GM08714 (cell line): ENCODE data around the gene CPLANE1.
"Not testable (repeated sequence)": the region's sequence is repeated elsewhere in the genome, so short reads cannot be mapped to it uniquely, and the experiment has no call there.

ENCODE experiments used
- H3K4me3 ChIP-seq: fragments of 200-500 bp; sonication (Bioruptor generic); 2 replicates; pipeline ENCODE4 v1.5.1; 2014; ENCODE audit warnings: mild to moderate bottlenecking, low read length, inconsistent platforms
- ZNF274 ChIP-seq: IDR thresholded peaks from 2 replicates; pipeline ENCODE4 v1.6.1; 2012; ENCODE audit warnings: mild to moderate bottlenecking, low read depth, low read length

The CPLANE1 gene

DNA sequence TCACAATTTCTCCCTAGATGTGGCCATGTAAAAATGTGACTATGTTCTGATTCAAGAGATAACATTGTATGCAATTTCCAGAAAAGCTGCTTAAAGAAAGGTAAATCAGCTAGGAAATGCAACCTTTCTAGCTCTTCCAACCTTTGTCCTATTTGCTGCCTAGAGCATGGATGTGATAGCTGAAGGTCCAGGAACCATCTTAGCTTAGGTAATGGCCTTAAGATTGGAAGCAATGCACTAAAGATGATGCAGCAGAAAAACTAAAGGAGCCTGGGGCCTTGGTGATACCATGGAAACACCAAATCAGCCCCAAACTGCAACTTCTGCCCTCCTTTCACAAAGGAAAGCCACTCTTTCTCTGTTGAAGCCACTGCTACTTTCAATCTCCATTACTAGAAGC lies 27.0 kb downstream of the CPLANE1 start:
- no peak overlapping the region for H3K4me3 ChIP-seq
- TF ChIP-seq ZNF274: no peak

DNA sequence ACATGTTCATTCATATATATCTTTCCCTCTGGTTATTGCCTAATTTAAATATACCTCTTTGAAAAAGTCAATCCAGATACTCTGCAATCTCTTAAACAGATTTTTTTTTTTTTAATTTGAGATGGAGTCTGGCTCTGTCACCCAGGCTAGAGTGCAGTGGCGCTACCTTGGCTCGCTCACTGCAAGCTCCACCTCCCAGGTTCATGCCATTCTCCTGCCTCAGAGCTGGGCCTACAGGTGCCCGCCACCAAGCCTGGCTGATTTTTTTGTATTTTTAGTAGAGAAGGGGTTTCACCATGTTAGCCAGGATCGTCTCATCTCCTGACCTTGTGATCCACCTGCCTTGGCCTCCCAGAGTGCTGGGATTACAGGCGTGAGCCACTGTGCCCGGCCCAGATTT lies 28.8 kb downstream of the CPLANE1 start:
- not testable (repeated sequence) for H3K4me3 ChIP-seq

DNA sequence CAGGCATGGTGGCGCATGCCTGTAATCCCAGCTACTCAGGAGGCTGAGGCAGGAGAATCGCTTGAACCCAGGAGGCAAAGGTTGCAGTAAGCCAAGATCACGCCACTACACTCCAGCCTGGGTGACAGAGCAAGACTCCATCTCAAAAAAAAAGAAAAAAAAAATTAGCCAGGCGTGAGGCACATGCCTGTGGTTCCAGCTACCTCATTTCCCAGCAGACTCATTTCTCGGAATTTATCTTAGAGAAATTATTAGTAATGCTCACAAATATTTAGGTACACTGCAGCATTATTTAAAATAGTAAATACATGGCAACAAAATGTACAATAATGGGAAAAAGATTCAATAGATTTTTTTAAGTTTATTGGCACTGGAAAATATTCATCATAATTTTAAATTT lies 29.8 kb downstream of the CPLANE1 start:
- H3K4me3 ChIP-seq: not testable (repeated sequence)

DNA sequence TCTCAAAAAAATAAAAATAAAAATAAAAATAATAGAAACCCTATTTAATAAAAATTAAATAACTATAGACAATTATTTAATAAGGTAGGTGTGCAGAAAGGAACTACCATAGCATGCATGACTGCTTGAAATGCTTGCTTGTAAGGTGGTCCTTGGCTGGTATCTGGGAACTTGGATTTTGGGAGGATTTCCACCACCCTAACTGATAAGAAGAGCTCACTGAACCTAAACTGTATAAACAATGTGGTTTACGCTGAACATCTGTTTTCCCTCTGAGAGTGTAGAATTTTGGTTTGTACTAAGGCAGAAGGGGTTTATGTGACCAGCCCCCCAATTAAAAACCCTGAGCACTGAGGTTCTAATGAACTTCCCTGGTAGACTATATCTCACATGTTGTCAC lies 31.2 kb downstream of the CPLANE1 start:
- no peak for TF ChIP-seq ZNF274
- H3K4me3 ChIP-seq: no peak overlapping the region

- no peak overlapping the region for H3K4me3 ChIP-seq
- TF ChIP-seq ZNF274: no peak
Observed at GRCh38 chr5:37214550-37214949, 34.6 kb downstream of the CPLANE1 start.

DNA sequence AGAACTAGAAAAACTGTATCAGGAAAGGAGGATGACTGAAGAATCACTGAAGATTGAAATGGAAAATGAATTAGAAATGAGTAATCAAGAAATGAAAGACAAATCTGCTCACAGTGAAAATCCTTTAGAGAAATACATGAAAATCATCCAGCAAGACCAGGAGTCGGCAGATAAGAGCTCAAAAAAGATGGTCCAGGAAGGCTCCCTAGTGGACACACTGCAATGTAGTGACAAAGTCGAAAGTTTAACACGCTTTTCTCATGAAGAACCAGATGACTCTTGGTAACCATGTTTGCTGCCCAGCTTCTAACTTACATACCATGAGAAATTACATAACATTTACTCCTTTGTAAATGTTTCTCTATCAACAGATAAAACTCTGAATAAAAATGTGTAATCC lies 37.1 kb downstream of the CPLANE1 start:
- no peak overlapping the region for H3K4me3 ChIP-seq
- no peak for TF ChIP-seq ZNF274

GRCh38 chr5:37211661-37212060 lies 37.5 kb downstream of the CPLANE1 start:
- TF ChIP-seq ZNF274: no peak
- H3K4me3 ChIP-seq: no peak overlapping the region

DNA sequence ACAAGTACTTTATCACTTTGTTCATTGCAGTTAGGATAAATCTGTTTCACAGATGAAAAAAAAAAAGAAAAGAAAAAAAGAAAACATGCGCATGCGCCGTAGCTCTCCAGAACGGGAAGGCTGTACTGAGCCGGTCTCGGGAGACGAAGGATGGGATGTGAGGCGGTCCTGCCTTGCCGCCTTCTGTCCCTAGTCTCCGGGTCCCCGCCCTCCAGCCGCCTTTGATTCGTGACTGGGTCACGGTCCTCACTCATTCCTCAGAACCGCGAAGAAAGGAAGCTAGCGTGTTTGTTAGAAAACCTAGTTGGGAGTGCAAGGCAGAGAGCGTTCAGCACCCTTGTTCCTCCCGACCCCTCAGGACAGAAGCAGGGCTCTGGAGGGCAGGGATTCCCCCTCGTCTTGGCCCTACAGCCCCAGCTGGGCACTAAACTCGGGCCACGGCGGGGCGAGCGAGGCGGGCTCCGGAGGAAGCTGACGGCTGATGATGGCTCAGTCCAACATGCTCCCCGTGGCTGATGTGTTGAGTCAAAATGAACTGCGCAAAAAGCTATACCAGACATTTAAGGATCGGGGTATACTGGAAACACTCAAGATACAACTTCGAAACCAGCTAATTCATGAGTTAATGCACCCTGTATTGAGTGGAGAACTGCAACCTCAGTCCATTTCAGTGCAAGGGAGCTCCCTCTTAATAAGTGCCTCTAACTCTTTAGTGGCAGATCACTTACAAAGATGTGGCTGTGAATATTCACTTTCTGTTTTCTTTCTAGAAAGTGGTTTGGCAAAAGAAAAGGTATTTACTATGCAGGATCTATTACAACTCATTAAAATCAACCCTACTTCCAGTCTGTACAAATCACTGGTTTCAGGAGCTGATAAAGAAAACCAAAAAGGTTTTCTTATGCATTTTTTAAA lies 40.0 kb downstream of the CPLANE1 start:
- no peak for TF ChIP-seq ZNF274
- H3K4me3 ChIP-seq: peak overlapping the region; percentile 23; the same call in 1 of the 2 replicates

DNA sequence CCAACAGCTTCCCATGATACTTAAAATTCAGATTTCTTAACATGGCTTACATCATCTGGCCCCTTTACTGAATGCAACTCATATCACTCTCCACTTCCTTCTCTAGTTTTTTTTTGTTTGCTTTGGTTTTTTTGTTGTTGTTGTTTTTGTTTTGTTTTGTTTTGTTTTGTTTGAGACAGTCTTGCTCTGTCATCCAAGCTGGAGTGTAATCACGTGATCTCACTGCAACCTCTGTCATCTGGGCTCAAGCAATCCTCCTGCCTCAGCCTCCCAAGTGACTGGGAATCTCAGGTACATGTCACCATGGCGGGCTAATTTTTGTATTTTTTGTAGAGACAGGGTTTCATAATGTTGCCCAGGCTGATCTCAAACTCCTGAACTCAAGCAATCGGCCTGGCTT lies 41.4 kb downstream of the CPLANE1 start:
- no peak overlapping the region for H3K4me3 ChIP-seq

DNA sequence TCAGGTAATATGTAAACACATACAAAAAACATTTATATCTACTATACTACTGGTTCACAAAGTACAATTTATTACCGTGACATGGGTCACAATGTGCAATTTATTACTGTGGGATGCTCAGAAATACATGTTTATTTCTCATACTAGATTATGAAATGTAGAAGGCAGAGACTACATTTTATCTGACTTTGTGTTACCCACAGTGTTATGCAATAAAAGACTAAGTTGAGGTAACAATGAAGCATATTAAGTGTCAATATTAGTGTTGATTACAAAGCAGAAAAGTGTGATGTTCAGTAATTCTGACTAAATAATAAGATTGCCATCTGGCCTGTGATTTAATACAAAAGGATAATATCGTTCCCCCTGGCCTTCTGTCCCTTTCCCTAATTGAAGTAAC lies 42.4 kb downstream of the CPLANE1 start:
- no peak for TF ChIP-seq ZNF274
- no peak overlapping the region for H3K4me3 ChIP-seq

More for the DNA sequence above, 41.4 kb downstream of the CPLANE1 start:
- no peak for TF ChIP-seq ZNF274

- no peak for TF ChIP-seq ZNF274
- H3K4me3 ChIP-seq: no peak overlapping the region
Observed at GRCh38 chr5:37198842-37199241, 50.3 kb downstream of the CPLANE1 start.

- H3K4me3 ChIP-seq: peak overlapping the region; percentile 66; the same call in 1 of the 2 replicates
Observed at GRCh38 chr5:37198061-37198460, 51.1 kb downstream of the CPLANE1 start.

DNA sequence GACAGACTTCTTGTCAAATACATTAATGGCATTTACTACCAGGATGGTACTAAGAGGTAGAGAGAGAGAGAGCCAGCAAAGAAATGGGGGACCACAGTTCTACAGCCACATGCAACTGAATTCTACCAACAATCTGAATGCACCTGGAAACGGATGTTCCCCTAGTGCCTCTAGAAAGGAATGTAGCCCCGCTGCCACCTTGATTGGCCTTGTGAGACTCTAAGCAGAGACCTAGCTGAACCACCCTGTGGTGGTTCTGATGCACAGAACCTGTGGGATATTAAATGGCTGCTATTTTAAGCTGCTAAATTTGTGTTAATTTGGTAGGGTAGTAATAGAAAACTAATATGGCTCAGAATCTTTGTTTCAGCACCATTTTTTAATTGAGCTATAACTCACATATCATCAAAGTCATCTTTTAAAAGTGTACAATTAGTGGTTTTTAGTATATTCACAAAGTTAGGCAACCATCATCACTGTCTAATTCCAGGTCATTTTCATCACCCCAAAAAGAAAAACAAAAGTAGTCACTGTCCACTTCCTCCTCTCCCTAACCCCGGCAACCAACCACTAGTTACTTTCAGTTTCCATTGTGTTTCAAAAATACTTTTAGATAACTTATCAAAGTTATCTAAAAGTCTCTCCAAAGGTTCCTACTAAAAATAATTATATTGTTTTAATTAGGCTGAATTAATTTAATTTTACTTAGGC lies 51.7 kb downstream of the CPLANE1 start:
- peak overlapping the region; percentile 66; the same call in 1 of the 2 replicates for H3K4me3 ChIP-seq
- TF ChIP-seq ZNF274: no peak

More at GRCh38 chr5:37198061-37198460, 51.1 kb downstream of the CPLANE1 start:
- no peak for TF ChIP-seq ZNF274

DNA sequence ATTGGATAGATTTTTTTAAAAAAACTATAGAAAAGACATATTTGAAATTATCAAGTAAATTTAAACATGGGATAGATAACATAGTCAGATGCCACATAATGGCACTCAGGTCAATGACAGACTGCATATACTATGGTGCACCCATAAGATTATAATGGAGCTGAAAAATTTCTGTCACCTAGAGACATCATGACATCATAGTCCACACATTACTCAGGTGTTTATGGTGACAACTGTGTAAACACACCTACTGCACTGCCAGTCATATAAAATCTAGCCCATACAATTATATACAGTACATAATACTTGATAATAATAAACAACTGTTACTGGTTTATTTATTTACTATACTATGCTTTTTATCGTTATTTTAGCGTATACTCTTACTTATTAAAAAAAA lies 58.6 kb downstream of the CPLANE1 start:
- no peak for TF ChIP-seq ZNF274
- no peak overlapping the region for H3K4me3 ChIP-seq

- H3K4me3 ChIP-seq: no peak overlapping the region
- TF ChIP-seq ZNF274: no peak
Observed at GRCh38 chr5:37189355-37189754, 59.8 kb downstream of the CPLANE1 start.
